OCI-LY7 (cell line): ENCODE results near the gene WDTC1. TPM values are rescaled to one million over a fixed set of nuclear protein-coding genes. Genes with fewer than 3 reads are reported as not detected.

Experiments used
- BruUV-seq: library from RNA; stranded (reverse); fragments of 400-500 nt; replicated peaks from 2 replicates; lab custom pipeline; 2021; lab: Mats Ljungman, UMichigan
- CTCF ChIA-PET: fragments of 300-600 bp; sonication (Branson Sonifier 250); formaldehyde crosslinking; loops from one replicate; lab custom pipeline; 2022; ENCODE audit warnings: antibody characterized with exemption; ENCODE audit not compliant: unreplicated experiment; lab: Charles Lee
- POLR2A ChIA-PET: fragments of 300-600 bp; sonication (Branson Sonifier 250); formaldehyde crosslinking; loops from one replicate; lab custom pipeline; 2022; ENCODE audit warnings: antibody characterized with exemption; lab: Charles Lee
- DNase-seq: peaks from one replicate; pipeline ENCODE4 v3.0.0-alpha.2; 2015; ENCODE audit warnings: low spot score
- H2AFZ ChIP-seq: fragments of 200-600 bp; sonication (generic), shearing (Covaris generic); 2 replicates; pipeline ENCODE4 v1.6.1; 2014; ENCODE audit warnings: mild to moderate bottlenecking, antibody characterized with exemption, low read length, moderate library complexity
- H3K27ac ChIP-seq: fragments of 200-600 bp; sonication (generic); 2 replicates; pipeline ENCODE4 v1.5.1; 2014; ENCODE audit warnings: mixed run types, low read depth, mild to moderate bottlenecking, moderate library complexity, low read length, inconsistent platforms; ENCODE audit not compliant: poor library complexity, severe bottlenecking
- H3K36me3 ChIP-seq: fragments of 200-600 bp; sonication (generic); 2 replicates; pipeline ENCODE4 v1.6.1; 2014; ENCODE audit warnings: mild to moderate bottlenecking, antibody characterized with exemption, low read length, moderate library complexity, mixed read lengths; ENCODE audit not compliant: insufficient read depth
- H3K4me1 ChIP-seq: fragments of 200-600 bp; sonication (generic); 2 replicates; pipeline ENCODE4 v1.5.1; 2014; ENCODE audit warnings: mild to moderate bottlenecking, low read length; ENCODE audit not compliant: insufficient read depth, poor library complexity, severe bottlenecking
- H3K4me2 ChIP-seq: fragments of 200-600 bp; sonication (generic); 2 replicates; pipeline ENCODE4 v1.6.1; 2014; ENCODE audit warnings: mild to moderate bottlenecking, low read length
- H3K4me3 ChIP-seq: fragments of 200-600 bp; sonication (generic); 2 replicates; pipeline ENCODE4 v1.5.1; 2014; ENCODE audit warnings: mild to moderate bottlenecking, low read depth, low read length; ENCODE audit not compliant: poor library complexity, severe bottlenecking
- H3K79me2 ChIP-seq: fragments of 200-600 bp; sonication (generic); 2 replicates; pipeline ENCODE4 v1.6.1; 2016; ENCODE audit warnings: low read depth, mild to moderate bottlenecking, low read length, moderate library complexity, mixed read lengths; ENCODE audit not compliant: insufficient read depth
- H3K9me2 ChIP-seq: fragments of 200-600 bp; sonication (generic); 2 replicates; pipeline ENCODE4 v1.6.1; 2016; ENCODE audit warnings: mild to moderate bottlenecking, low read length, mixed read lengths; ENCODE audit not compliant: insufficient read depth
- H3K9me3 ChIP-seq: fragments of 200-600 bp; sonication (generic); 2 replicates; pipeline ENCODE4 v1.6.1; 2014; ENCODE audit warnings: mild to moderate bottlenecking, mixed run types, low read length, mixed read lengths
- H4K20me1 ChIP-seq: fragments of 200-600 bp; sonication (generic); 2 replicates; pipeline ENCODE4 v1.6.1; 2014; ENCODE audit warnings: mild to moderate bottlenecking, antibody characterized with exemption, low read length, moderate library complexity, mixed read lengths; ENCODE audit not compliant: insufficient read depth
- EZH2phosphoT487 ChIP-seq: fragments of 200-600 bp; sonication (generic); IDR thresholded peaks from 2 replicates; pipeline ENCODE4 v1.6.1; 2018; ENCODE audit warnings: low read depth, borderline replicate concordance, mild to moderate bottlenecking, mixed run types, antibody characterized with exemption, low read length, moderate library complexity, mixed read lengths
- intact Hi-C: fragments of 100-400 bp; cut with micrococcal nuclease; formaldehyde crosslinking; loops from one replicate; pipeline ENCODE4 v1.10.0; 2022; ENCODE audit not compliant: unreplicated experiment
- total RNA-seq, 2 experiments: library from RNA; depleted of rRNA in 1 of 2; stranded (reverse); fragments of >200 nt in 1 of 2; shearing (Covaris generic) in 1 of 2; gene quantifications; 2 replicates each; pipeline ENCODE4 v1.2.3, GENCODE V29; 2014 to 2022
- TF ChIP-seq, protein P1 (sequence below): fragments of 200-600 bp; sonication (generic); conservative IDR thresholded peaks from 2 replicates; pipeline ENCODE4 v1.5.1; 2014; ENCODE audit warnings: mild to moderate bottlenecking, antibody characterized with exemption, low read length, moderate library complexity, mixed read lengths

Gene WDTC1
- total RNA-seq, 2 experiments from 2014 or later = 18.2 to 27.8 TPM

DNA sequence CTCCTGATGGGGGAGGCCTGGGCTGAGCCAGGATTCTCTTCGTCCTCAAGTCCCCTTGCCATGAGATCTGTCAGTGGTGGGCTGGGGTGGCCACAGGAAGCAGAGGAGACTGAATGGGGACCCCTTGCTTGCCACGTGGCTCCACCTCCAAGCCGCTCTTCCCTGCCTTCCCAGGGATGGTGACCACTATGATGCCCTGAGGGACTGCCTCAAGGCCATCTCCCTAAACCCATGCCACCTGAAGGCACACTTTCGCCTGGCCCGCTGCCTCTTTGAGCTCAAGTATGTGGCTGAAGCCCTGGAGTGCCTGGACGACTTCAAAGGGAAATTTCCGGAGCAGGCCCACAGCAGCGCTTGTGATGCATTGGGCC lies 66.6 kb downstream of the WDTC1 start:
- ChIA-PET CTCF (interaction anchor here (0.6 kb wide), 1 partner anchor 32 kb away, joined by 3 read pairs; no protein-coding TSS in a partner anchor), POLR2A (interaction anchor here (0.6 kb wide), 2 partner anchors 45 to 298 kb away, joined by 3 read pairs; no protein-coding TSS in a partner anchor)
- H2AFZ ChIP-seq = no peak overlapping the region
- no peaks in the 10 kb centered on the region for H3K36me3 ChIP-seq
- no peaks in the 10 kb centered on the region for H3K9me2 ChIP-seq
- intact Hi-C loops = loop anchor here (1.0 to 10.0 kb wide), 4 partner anchors 54 to 305 kb away; no protein-coding TSS in a partner anchor
- H3K4me3 ChIP-seq = no peak overlapping the region
- no peak for TF ChIP-seq EZH2phosphoT487
- TF ChIP-seq, protein P1, sequence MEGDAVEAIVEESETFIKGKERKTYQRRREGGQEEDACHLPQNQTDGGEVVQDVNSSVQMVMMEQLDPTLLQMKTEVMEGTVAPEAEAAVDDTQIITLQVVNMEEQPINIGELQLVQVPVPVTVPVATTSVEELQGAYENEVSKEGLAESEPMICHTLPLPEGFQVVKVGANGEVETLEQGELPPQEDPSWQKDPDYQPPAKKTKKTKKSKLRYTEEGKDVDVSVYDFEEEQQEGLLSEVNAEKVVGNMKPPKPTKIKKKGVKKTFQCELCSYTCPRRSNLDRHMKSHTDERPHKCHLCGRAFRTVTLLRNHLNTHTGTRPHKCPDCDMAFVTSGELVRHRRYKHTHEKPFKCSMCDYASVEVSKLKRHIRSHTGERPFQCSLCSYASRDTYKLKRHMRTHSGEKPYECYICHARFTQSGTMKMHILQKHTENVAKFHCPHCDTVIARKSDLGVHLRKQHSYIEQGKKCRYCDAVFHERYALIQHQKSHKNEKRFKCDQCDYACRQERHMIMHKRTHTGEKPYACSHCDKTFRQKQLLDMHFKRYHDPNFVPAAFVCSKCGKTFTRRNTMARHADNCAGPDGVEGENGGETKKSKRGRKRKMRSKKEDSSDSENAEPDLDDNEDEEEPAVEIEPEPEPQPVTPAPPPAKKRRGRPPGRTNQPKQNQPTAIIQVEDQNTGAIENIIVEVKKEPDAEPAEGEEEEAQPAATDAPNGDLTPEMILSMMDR = peak; percentile 54; the same call in 1 of the 2 replicates
- no peaks in the 10 kb centered on the region for H3K9me3 ChIP-seq
- BruUV-seq = no TSS peak
- peaks cover 9% of the 10 kb centered on the region for H3K4me1 ChIP-seq
- no peaks in the 10 kb centered on the region for H4K20me1 ChIP-seq
- DNase-seq = no peak
- no peak overlapping the region for H3K27ac ChIP-seq
- H3K4me2 ChIP-seq = no peak overlapping the region
- no peaks in the 10 kb centered on the region for H3K79me2 ChIP-seq

DNA sequence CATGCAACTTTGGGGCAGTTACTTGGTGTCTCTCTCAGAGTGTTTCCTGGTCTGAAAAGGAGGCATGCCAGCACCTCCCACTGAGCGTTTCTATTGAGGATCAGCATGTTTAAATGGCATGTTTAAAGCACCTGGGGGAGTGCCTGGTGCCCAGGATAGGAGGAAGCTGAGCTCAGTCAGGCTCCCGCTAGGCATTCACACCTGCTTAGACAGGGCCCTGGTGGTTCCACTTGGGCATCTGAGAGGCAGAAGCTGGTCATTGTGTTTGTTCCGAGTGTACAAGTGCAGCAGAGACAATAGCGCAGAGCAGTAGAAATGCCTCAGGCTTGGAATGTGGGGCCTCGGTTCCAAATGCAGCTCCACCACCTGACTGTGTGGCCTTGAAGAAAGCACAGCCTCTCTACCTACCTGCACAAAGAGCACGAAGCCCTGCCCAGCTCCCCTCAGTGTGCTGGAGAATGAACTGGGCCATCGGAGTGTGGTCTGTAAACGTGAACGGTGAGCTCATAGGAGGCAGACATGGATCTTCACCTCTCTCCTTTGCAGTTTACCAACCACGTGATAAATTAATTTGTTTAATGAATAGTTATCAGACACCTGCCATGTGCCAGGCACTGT lies 67.3 kb downstream of the WDTC1 start:
- Histone ChIP-seq H3K9me2 (no peaks in the 10 kb centered on the region), H3K36me3 (no peaks in the 10 kb centered on the region), H3K79me2 (no peaks in the 10 kb centered on the region), H3K4me3 (no peak overlapping the region), H2AFZ (no peak overlapping the region), H4K20me1 (no peaks in the 10 kb centered on the region), H3K27ac (no peak overlapping the region), H3K4me1 (peaks cover 9% of the 10 kb centered on the region), H3K9me3 (no peaks in the 10 kb centered on the region), H3K4me2 (no peak overlapping the region)
- intact Hi-C loops = loop anchor here (1.0 to 10.0 kb wide), 4 partner anchors 53 to 305 kb away; no protein-coding TSS in a partner anchor
- POLR2A ChIA-PET = interaction anchor here (0.5 to 0.6 kb wide), 4 partner anchors 165 to 377 kb away, joined by 3 to 4 read pairs (median 3); no protein-coding TSS in a partner anchor
- no peak for TF ChIP-seq EZH2phosphoT487
- TF ChIP-seq, protein P1 = no peak
- CTCF ChIA-PET = interaction anchor here (0.6 to 1.8 kb wide), 4 partner anchors 31 to 286 kb away, joined by 3 to 5 read pairs (median 3); no protein-coding TSS in a partner anchor
- no TSS peak for BruUV-seq
- DNase-seq = no peak

DNA sequence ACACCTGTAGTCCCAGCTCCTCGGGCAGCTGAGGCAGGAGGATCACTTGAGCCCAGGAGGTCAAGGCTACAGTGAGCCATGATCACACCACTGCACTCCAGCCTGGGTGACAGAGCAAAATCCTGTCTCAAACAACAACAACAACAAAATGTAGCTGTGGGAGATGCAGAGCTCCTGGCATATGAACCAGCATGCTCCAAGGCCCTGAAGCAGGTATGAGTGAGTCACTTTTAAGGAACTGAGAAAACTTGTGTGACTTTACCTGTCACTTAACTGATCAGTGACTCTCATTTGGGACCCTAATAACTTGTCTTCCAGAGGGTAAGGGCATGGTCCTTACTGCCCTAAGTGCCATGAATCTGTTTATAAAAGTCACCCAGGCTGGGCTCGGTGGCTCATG lies 68.2 kb downstream of the WDTC1 start:
- ChIA-PET CTCF (interaction anchor here (1.8 kb wide), 1 partner anchor 55 kb away, joined by 5 read pairs; no protein-coding TSS in a partner anchor), POLR2A (interaction anchor here (0.6 kb wide), 1 partner anchor 10 kb away, joined by 3 read pairs; no protein-coding TSS in a partner anchor)
- Histone ChIP-seq H3K36me3 (no peaks in the 10 kb centered on the region), H3K79me2 (no peaks in the 10 kb centered on the region), H3K4me1 (peaks cover 18% of the 10 kb centered on the region), H3K9me3 (no peaks in the 10 kb centered on the region), H3K4me2 (no peak overlapping the region), H3K9me2 (no peaks in the 10 kb centered on the region), H2AFZ (no peak overlapping the region), H3K4me3 (no peak overlapping the region), H3K27ac (no peak overlapping the region), H4K20me1 (no peaks in the 10 kb centered on the region)
- intact Hi-C loops = loop anchor here (10.0 kb wide), 1 partner anchor 52 kb away; no protein-coding TSS in a partner anchor
- no peak for DNase-seq
- no peak for TF ChIP-seq EZH2phosphoT487
- TF ChIP-seq, protein P1 = no peak
- BruUV-seq = no TSS peak
